ENCODE results near the gene C6orf89. TPM values are rescaled to one million over a fixed set of nuclear protein-coding genes. Genes with fewer than 3 reads are reported as not detected.

C6orf89 gene
- total RNA-seq, 1 experiment from 2014 or later, result 36.9 TPM

GRCh38 chr6:36917541-36918193 is 31.9 kb downstream of the C6orf89 start:
- Mint-ChIP-seq H3K36me3 (ENCODE audit: insufficient read depth, unreplicated experiment) (peaks cover 81% of the 10 kb centered on the region), H3K27ac (ENCODE audit: low read depth, unreplicated experiment) (no peak overlapping the region), H3K27me3 (ENCODE audit: insufficient read depth, unreplicated experiment) (no peaks in the 10 kb centered on the region), H3K9me3 (ENCODE audit: unreplicated experiment) (no peaks in the 10 kb centered on the region), H3K4me3 (ENCODE audit: unreplicated experiment) (no peak overlapping the region), H3K4me1 (ENCODE audit: insufficient read depth, unreplicated experiment) (peaks cover 16% of the 10 kb centered on the region)
- intact Hi-C loops (cut with micrococcal nuclease), result no loop called here
- ChIA-PET POLR2A (no interaction called here), CTCF (interaction anchor here (0.6 to 0.8 kb wide), 2 partner anchors 65 to 102 kb away, joined by 3 to 4 read pairs; no protein-coding TSS in a partner anchor)
- TF ChIP-seq, protein P1, sequence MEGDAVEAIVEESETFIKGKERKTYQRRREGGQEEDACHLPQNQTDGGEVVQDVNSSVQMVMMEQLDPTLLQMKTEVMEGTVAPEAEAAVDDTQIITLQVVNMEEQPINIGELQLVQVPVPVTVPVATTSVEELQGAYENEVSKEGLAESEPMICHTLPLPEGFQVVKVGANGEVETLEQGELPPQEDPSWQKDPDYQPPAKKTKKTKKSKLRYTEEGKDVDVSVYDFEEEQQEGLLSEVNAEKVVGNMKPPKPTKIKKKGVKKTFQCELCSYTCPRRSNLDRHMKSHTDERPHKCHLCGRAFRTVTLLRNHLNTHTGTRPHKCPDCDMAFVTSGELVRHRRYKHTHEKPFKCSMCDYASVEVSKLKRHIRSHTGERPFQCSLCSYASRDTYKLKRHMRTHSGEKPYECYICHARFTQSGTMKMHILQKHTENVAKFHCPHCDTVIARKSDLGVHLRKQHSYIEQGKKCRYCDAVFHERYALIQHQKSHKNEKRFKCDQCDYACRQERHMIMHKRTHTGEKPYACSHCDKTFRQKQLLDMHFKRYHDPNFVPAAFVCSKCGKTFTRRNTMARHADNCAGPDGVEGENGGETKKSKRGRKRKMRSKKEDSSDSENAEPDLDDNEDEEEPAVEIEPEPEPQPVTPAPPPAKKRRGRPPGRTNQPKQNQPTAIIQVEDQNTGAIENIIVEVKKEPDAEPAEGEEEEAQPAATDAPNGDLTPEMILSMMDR (IDR thresholded peaks at IDR 0.05; ENCODE audit: unreplicated experiment), result no peak
- no TSS peak for BruUV-seq (replicated peaks)
- DNase-seq (ENCODE audit: unreplicated experiment), result no peak

DNA sequence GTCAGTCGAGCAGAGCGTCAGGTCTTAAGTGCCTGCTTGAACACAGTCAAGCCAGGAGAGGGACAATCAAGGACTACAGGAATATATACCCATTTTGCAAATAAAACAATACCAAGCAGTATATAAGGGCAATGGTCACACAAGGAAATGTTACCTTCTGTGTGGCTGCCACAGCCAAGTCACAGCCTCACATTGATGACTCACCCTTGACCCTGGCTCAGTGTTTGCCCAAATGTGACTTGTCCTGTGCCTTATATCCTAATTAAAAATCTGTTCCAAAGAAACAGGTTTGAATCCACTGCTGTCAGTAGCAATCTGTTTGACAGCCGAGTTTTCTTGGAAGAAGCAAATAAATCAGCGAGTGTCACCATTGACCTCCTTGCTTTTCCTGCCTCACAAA is 34.3 kb downstream of the C6orf89 start:
- Mint-ChIP-seq H3K36me3 (ENCODE audit: insufficient read depth, unreplicated experiment) (peaks cover 92% of the 10 kb centered on the region), H3K9me3 (ENCODE audit: unreplicated experiment) (no peaks in the 10 kb centered on the region), H3K27ac (ENCODE audit: low read depth, unreplicated experiment) (no peak overlapping the region), H3K27me3 (ENCODE audit: insufficient read depth, unreplicated experiment) (no peaks in the 10 kb centered on the region), H3K4me3 (ENCODE audit: unreplicated experiment) (no peak overlapping the region), H3K4me1 (ENCODE audit: insufficient read depth, unreplicated experiment) (no peaks in the 10 kb centered on the region)
- intact Hi-C loops (cut with micrococcal nuclease), result no loop called here
- ChIA-PET CTCF (interaction anchor here (1.5 kb wide), 1 partner anchor 35 kb away, joined by 4 read pairs; no protein-coding TSS in a partner anchor), POLR2A (interaction anchor here (0.6 to 1.6 kb wide), 2 partner anchors 13 to 356 kb away, joined by 3 read pairs; no protein-coding TSS in a partner anchor)
- TF ChIP-seq, protein P1 (IDR thresholded peaks at IDR 0.05; ENCODE audit: unreplicated experiment), result no peak
- no peak for DNase-seq (ENCODE audit: unreplicated experiment)
- no TSS peak for BruUV-seq (replicated peaks)

- no peak for DNase-seq (ENCODE audit: unreplicated experiment)
- intact Hi-C loops (cut with micrococcal nuclease), result no loop called here
- CTCF ChIA-PET, result interaction anchor here (0.7 to 1.5 kb wide), 2 partner anchors 35 to 65 kb away, joined by 3 to 4 read pairs; partner anchors contain the start of gene MTCH1
- TF ChIP-seq, protein P1 (IDR thresholded peaks at IDR 0.05; ENCODE audit: unreplicated experiment), result no peak
- Mint-ChIP-seq H3K36me3 (ENCODE audit: insufficient read depth, unreplicated experiment) (peaks cover 88% of the 10 kb centered on the region), H3K27me3 (ENCODE audit: insufficient read depth, unreplicated experiment) (no peaks in the 10 kb centered on the region), H3K4me3 (ENCODE audit: unreplicated experiment) (no peak overlapping the region), H3K27ac (ENCODE audit: low read depth, unreplicated experiment) (no peak overlapping the region), H3K4me1 (ENCODE audit: insufficient read depth, unreplicated experiment) (no peaks in the 10 kb centered on the region), H3K9me3 (ENCODE audit: unreplicated experiment) (no peaks in the 10 kb centered on the region)
- POLR2A ChIA-PET, result interaction anchor here (0.6 to 1.6 kb wide), 2 partner anchors 12 to 20 kb away, joined by 3 to 5 read pairs; no protein-coding TSS in a partner anchor
- no TSS peak for BruUV-seq (replicated peaks)
Measured at GRCh38 chr6:36920546-36920945, 34.8 kb downstream of the C6orf89 start.

- no peak overlapping the region for H3K27ac Mint-ChIP-seq (ENCODE audit: low read depth, unreplicated experiment)
- POLR2A ChIA-PET, result interaction anchor here (0.8 kb wide), 1 partner anchor 62 kb away, joined by 3 read pairs; the partner anchor contains the start of gene MTCH1
Measured at GRCh38 chr6:36924131-36924530, 38.4 kb downstream of the C6orf89 start.

More at GRCh38 chr6:36924131-36924530, 38.4 kb downstream of the C6orf89 start:
- CTCF ChIA-PET, result interaction anchor here (0.6 to 1.2 kb wide), 3 partner anchors 39 to 94 kb away, joined by 3 read pairs; no protein-coding TSS in a partner anchor
- Mint-ChIP-seq H3K36me3 (ENCODE audit: insufficient read depth, unreplicated experiment) (peaks cover 70% of the 10 kb centered on the region), H3K9me3 (ENCODE audit: unreplicated experiment) (no peaks in the 10 kb centered on the region), H3K4me3 (ENCODE audit: unreplicated experiment) (no peak overlapping the region), H3K4me1 (ENCODE audit: insufficient read depth, unreplicated experiment) (peaks cover 3% of the 10 kb centered on the region), H3K27me3 (ENCODE audit: insufficient read depth, unreplicated experiment) (no peaks in the 10 kb centered on the region)
- TSS peak; percentile 26 for BruUV-seq (replicated peaks)
- DNase-seq (ENCODE audit: unreplicated experiment), result no peak
- intact Hi-C loops (cut with micrococcal nuclease), result no loop called here
- TF ChIP-seq, protein P1 (IDR thresholded peaks at IDR 0.05; ENCODE audit: unreplicated experiment), result no peak
